ENCODE data around the gene SYP. TPM values are rescaled to one million over a fixed set of nuclear protein-coding genes. Genes with fewer than 3 reads are reported as not detected.
A peak's percentile ranks its signal among the peaks of the same experiment; 100 is the strongest.

SYP gene
- 1 to 10 TPM; 1.5 to 3.1 (median 2.3) TPM for polyA plus RNA-seq (ENCODE audit: insufficient read length in 4 of 4)

DNA sequence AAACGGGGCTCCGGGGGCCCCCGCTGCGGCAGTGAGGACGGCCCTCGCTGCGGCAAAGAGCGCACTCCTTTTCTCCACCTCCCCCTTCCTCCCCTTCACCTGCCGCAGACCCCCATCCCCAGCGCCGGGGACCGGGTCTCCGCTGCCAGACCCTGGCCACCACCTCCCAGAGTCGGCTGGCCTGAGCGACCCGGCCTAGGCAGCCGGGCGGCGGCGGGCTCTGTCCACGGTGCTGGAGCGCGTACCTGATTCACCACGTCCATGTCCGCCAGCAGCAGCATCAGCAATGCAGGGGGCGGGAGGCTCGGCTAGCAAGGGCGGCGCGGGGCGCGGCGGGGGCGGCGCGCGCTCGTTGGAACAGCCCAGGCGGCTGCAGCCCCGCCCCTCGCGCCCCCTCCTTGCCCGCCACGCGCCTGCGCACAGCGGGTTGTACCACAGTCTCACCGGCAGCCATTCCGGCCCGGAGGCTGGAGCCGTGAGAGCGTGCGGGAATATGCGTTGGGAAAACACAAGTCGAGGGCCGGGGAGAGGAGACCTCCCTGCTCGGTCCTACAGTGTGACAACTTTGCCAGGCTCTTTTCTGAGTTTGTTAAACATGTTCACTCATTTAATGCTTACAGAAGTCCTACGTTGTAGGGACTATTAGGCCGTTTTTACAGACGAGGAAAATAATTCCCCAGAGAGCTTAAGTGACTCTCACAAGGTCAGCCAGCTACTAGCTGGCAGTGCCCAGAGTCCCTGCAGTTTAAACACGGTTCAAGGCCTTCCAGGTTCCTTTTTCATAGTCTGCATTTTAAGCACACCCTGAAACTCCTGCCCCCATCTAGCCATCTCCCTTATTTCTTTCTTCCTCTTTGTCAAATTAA lies at the start of gene SYP:
TSS of gene SYP (minus strand) at position 288 of the 866 bp plus-strand sequence. CDS start at position 281, 7 bp downstream.
- DNase-seq (ENCODE audit: low read depth in 4 of 4, low spot score in 3 of 4): peak in 3 of 4 donors; percentile 57 to 72 (median 66)

DNA sequence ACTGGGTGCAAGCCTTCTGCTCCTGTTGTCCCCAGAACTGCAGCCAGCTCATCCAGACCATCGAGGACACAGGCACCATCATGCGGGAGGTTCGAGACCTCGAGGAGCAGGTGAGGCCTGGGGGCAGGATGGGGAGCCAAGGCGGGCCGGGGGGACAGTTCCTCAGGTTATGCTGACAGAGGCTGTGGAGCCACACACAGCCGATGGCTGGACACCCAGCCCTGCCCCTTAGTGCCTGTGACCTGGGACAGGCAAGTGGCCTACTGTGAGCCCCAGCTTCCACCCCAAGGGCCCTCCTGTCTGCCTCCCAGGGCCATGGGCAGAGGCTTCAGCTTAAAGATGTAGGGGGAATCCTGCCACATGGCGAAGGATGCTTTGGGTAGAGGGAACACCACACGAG lies 49.6 kb upstream of the SYP start:
- DNase-seq (ENCODE audit: low read depth in 4 of 4, low spot score in 3 of 4): no peak

DNA sequence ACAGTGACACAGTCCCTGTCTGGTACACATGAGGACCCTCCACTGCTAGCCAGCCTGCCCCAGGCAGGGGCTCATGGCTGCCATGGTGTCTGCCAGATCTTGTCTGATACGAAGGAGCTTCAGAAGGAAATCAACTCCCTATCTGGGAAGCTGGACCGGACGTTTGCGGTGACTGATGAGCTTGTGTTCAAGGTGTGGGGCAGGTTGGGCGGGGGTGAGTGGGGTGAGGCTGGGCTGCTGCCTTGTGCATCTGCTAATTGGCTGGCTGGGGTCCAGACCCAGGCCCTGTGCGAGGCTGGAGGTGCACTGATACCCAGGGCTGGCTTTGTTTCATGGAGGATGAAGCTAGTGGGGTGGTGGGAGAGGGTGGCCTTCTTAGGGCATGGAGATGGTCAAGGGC lies 49.1 kb upstream of the SYP start:
- DNase-seq (ENCODE audit: low read depth in 4 of 4, low spot score in 3 of 4): no peak

- no peak for DNase-seq (ENCODE audit: low read depth in 4 of 4, low spot score in 3 of 4)
Measured at GRCh38 chrX:49247916-49248811, 48.2 kb upstream of the SYP start.

DNA sequence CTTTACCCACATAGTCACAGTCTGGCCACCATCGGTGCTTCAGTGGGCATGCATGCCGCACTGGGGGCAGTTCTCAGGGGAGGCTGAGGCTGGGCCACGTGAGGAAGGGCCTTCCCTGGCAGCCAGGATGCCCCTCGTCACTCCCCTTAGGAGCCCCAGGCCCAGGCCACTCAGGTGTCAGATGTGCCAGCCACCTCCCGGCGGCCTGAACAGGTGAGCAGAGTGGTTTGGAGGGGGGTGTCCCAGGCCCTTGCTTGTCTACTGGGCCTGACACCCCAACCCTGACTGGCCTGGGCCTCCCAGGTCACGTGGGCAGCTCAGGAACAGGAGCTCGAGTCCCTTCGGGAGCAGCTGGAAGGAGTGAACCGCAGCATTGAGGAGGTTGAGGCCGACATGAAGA lies 47.4 kb upstream of the SYP start:
- no peak for DNase-seq (ENCODE audit: low read depth in 4 of 4, low spot score in 3 of 4)

DNA sequence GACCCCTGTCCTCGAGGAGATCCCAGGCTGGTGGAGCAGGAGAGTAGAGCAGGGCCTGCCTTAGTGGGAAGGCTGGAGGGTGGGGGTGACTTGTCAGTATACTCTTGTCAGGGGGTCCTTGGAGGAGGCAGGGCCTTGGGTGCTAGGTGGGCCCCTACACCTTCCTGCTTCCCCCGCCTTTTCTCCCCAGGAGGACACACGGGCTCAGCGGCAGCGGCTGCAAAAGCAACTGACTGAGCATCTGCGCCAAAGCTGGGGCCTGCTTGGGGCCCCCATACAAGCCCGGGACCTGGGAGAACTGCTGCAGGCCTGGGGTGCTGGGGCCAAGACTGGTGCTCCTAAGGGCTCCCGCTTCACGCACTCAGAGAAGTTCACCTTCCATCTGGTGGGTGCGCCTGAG lies 46.5 kb upstream of the SYP start:
- no peak for DNase-seq (ENCODE audit: low read depth in 4 of 4, low spot score in 3 of 4)

DNA sequence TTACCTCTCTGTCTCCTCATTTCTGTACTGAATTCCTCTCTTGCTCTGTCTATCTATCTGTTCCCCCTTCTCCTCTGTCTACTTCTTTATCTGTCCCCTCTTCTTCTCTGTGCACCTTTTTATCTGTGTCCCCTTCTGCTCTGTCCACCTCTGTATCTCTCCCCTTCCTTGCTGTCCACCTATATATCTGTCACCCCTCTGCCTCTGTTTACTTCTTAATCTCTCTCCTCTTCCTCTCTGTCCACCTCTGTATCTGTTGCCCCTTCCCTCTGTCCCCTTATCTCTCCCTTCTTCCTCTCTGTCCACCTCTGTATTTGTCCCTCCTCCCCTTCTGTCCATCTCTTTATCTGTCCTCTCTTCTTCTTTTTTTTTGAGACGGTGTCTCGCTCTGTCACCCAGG lies 44.2 kb upstream of the SYP start:
- no peak for DNase-seq (ENCODE audit: low read depth in 4 of 4, low spot score in 3 of 4)

GRCh38 chrX:49243166-49243565 lies 43.2 kb upstream of the SYP start:
- no peak for DNase-seq (ENCODE audit: low read depth in 4 of 4, low spot score in 3 of 4)

DNA sequence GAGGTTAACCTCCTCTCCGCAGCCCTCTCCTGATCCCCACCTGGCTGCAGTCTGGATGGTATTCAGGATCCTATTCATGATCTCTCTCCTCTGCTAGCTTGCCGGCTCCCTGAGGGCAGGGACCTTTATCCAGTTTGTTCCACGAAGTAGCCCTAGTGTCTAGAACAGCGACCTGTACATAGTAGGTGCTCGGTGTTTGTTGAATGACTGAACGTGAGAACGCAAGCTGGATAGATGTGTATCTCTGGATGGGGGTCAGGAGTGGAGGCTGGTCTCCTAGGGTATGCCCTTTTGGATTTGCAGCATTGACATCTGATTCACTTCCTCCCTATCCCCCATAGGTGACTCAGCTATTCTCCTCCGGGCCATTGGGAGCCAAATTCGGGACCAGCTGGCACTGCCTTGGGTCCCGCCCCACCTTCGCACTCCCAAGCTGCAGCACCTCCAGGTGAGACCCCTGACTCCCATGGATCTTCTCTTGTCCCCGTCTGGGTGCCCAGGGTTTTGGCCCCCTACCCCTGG lies 42.6 kb upstream of the SYP start:
- DNase-seq (ENCODE audit: low read depth in 4 of 4, low spot score in 3 of 4): no peak

- DNase-seq (ENCODE audit: low read depth in 4 of 4, low spot score in 3 of 4): no peak
Measured at GRCh38 chrX:49238735-49239134, 38.7 kb upstream of the SYP start.

GRCh38 chrX:49237060-49237459 lies 37.1 kb upstream of the SYP start:
- no peak for DNase-seq (ENCODE audit: low read depth in 4 of 4, low spot score in 3 of 4)

DNA sequence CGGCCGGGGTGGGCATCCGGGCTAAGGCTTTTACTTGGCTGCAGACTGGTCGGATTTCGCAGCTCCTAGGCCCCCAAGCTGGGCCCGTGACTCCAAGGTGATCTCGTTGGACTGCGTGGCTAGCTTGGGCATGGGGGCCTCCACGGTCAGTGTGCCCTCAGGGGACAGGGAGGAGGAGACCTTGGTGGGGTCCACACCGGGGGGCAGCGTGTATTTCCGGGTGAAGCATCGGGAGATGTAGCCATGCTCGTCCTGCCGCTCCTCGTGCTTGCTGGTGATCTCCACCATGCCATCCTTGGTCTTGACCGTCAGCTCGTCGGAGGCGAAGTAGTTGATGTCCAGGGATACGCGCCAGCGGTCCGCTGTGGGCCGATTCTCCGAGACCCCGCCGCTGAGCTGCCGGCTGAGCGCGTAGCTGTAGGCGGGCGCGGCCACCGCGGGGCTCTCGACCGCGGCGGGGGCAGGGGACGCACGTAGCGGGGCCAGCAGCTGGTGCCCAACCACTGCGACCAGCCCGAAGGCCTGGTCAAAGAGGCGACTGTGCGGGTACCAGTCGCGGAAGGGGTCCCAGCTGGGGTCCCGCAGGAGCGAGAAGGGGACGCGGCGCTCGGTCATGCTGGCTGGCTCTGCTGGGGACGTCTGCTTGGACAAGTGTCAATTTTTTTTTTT lies 34.0 kb upstream of the SYP start:
- DNase-seq (ENCODE audit: low read depth in 4 of 4, low spot score in 3 of 4): no peak

DNA sequence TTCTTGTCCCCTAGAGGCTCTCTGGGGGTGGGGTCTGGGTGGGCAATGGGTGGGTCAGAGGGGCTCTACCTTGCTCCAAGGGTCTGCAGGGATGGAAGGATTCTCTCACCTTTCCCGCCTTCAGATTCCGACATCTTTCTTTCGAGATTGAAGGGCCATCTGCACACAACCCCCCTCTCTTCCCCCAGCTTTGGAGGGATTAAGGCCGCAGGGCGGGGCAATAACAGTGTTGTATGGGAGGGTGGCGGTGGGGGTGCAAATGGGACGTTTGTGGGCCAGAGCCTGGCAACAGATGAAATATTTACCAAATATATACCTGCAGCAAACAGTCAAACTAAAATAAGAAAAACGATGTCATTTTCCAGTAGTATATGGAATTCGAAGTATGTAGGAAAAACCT lies 33.2 kb upstream of the SYP start, which contains the start of gene CACNA1F:
TSS of gene CACNA1F (minus strand) at position 165 of the 400 bp plus-strand sequence. CDS start at position 134, 31 bp downstream.
- no peak for DNase-seq (ENCODE audit: low read depth in 4 of 4, low spot score in 3 of 4)

- DNase-seq (ENCODE audit: low read depth in 4 of 4, low spot score in 3 of 4): no peak
Measured at GRCh38 chrX:49232525-49232924, 32.5 kb upstream of the SYP start.

- no peak for DNase-seq (ENCODE audit: low read depth in 4 of 4, low spot score in 3 of 4)
Measured at GRCh38 chrX:49231333-49232000, 31.5 kb upstream of the SYP start.

- no peak for DNase-seq (ENCODE audit: low read depth in 4 of 4, low spot score in 3 of 4)
Measured at GRCh38 chrX:49230500-49231232, 30.7 kb upstream of the SYP start.

- DNase-seq (ENCODE audit: low read depth in 4 of 4, low spot score in 3 of 4): no peak
Measured at GRCh38 chrX:49228185-49228584, 28.2 kb upstream of the SYP start.

- no peak for DNase-seq (ENCODE audit: low read depth in 4 of 4, low spot score in 3 of 4)
Measured at GRCh38 chrX:49227726-49228125, 27.7 kb upstream of the SYP start.

- no peak for DNase-seq (ENCODE audit: low read depth in 4 of 4, low spot score in 3 of 4)
Measured at GRCh38 chrX:49226946-49227345, 27.0 kb upstream of the SYP start.

All from right renal pelvis (tissue), 4 donors.